Glutamatergic neuron (in vitro differentiated cells): ENCODE measurements around the gene CCDC178. TPM values are rescaled to one million over a fixed set of nuclear protein-coding genes. Genes with fewer than 3 reads are reported as not detected.
A peak's percentile ranks its signal among the peaks of the same experiment; 100 is the strongest.

Experiments
- DNase-seq: peaks from one replicate; pipeline ENCODE4 v3.0.0; 2022
- H3K27ac Mint-ChIP-seq: one replicate; pipeline ENCODE4 v1.8.0; 2020; ENCODE audit warnings: mild to moderate bottlenecking, mixed read lengths, inconsistent platforms; ENCODE audit not compliant: unreplicated experiment
- H3K27me3 Mint-ChIP-seq: one replicate; pipeline ENCODE4 v1.8.0; 2020; ENCODE audit warnings: mild to moderate bottlenecking, moderate library complexity, mixed read lengths, inconsistent platforms; ENCODE audit not compliant: unreplicated experiment
- H3K36me3 Mint-ChIP-seq: one replicate; pipeline ENCODE4 v1.8.0; 2020; ENCODE audit warnings: mild to moderate bottlenecking, mixed read lengths, inconsistent platforms; ENCODE audit not compliant: unreplicated experiment
- H3K4me1 Mint-ChIP-seq: one replicate; pipeline ENCODE4 v1.8.0; 2020; ENCODE audit warnings: mild to moderate bottlenecking, low read depth, mixed read lengths, inconsistent platforms; ENCODE audit not compliant: unreplicated experiment
- H3K4me3 Mint-ChIP-seq: one replicate; pipeline ENCODE4 v1.8.0; 2020; ENCODE audit warnings: mild to moderate bottlenecking, mixed read lengths, inconsistent platforms; ENCODE audit not compliant: unreplicated experiment
- H3K9me3 Mint-ChIP-seq: one replicate; pipeline ENCODE4 v1.8.0; 2020; ENCODE audit warnings: mild to moderate bottlenecking, moderate library complexity, mixed read lengths, inconsistent platforms; ENCODE audit not compliant: unreplicated experiment
- total RNA-seq: library from RNA; stranded (reverse); fragmentation: NEBNext Ultra II Directional; extraction: Animal tissue kit (Norgen Biotek cat#: 25700); gene quantifications from one replicate; pipeline ENCODE4 v1.2.1, GENCODE V29; 2021; ENCODE audit not compliant: unreplicated experiment
- TF ChIP-seq, protein P1 (sequence below): fragments of 200-600 bp; sonication (generic); IDR thresholded peaks from one replicate; pipeline ENCODE4 v1.5.0; 2021; ENCODE audit not compliant: partially characterized antibody, unreplicated experiment

CCDC178 gene
- total RNA-seq, 1 donor from 2014 or later: not detected

DNA sequence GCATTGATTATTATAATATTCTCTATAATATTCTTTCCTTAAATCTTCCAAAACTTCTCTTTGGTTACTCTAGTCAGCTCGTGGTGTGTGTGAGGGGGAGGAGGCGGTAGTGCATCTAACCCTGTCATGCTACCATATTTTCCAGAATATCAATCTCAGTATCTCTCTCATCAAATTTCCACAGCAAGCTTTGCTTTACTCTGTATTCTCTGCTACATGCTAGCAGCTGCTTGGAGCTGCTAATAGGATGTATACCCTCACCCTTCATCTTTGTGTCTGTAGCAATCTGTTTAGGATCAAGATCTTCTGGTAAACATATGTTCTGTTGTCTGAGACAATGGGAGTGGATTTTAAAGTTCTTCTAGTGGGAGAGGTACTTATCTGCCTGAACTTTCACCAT is 363.9 kb downstream of the CCDC178 start:
- Mint-ChIP-seq H3K27me3 (no peaks in the 10 kb centered on the region), H3K4me3 (no peak overlapping the region), H3K9me3 (peaks cover 6% of the 10 kb centered on the region), H3K36me3 (no peaks in the 10 kb centered on the region), H3K27ac (peak overlapping the region; percentile 63), H3K4me1 (peaks cover 4% of the 10 kb centered on the region)
- TF ChIP-seq, protein P1, sequence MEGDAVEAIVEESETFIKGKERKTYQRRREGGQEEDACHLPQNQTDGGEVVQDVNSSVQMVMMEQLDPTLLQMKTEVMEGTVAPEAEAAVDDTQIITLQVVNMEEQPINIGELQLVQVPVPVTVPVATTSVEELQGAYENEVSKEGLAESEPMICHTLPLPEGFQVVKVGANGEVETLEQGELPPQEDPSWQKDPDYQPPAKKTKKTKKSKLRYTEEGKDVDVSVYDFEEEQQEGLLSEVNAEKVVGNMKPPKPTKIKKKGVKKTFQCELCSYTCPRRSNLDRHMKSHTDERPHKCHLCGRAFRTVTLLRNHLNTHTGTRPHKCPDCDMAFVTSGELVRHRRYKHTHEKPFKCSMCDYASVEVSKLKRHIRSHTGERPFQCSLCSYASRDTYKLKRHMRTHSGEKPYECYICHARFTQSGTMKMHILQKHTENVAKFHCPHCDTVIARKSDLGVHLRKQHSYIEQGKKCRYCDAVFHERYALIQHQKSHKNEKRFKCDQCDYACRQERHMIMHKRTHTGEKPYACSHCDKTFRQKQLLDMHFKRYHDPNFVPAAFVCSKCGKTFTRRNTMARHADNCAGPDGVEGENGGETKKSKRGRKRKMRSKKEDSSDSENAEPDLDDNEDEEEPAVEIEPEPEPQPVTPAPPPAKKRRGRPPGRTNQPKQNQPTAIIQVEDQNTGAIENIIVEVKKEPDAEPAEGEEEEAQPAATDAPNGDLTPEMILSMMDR: no peak
- DNase-seq: no peak

DNA sequence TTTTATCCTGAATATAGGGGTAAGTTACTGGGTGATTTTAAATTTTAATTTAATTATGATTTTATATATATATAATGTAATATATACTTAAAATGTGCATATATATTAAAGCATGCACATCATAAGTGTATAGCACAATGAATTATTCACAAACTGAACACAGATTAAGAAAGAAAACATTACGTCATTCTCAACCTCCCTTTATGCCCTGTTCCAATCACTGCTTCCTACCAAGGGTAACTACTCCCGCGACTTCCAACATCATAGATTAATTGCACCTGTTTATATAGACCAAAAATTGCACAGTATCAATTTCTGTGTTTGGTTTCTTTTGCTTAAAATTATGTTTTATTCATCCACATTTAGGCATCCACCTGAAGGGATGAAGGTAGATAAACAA is 366.4 kb downstream of the CCDC178 start:
- H3K36me3 Mint-ChIP-seq: no peaks in the 10 kb centered on the region
- TF ChIP-seq, protein P1: no peak
- H3K4me1 Mint-ChIP-seq: peaks cover 4% of the 10 kb centered on the region
- no peaks in the 10 kb centered on the region for H3K27me3 Mint-ChIP-seq
- no peak overlapping the region for H3K4me3 Mint-ChIP-seq
- H3K9me3 Mint-ChIP-seq: peaks cover 6% of the 10 kb centered on the region
- no peak for DNase-seq
- H3K27ac Mint-ChIP-seq: no peak overlapping the region

DNA sequence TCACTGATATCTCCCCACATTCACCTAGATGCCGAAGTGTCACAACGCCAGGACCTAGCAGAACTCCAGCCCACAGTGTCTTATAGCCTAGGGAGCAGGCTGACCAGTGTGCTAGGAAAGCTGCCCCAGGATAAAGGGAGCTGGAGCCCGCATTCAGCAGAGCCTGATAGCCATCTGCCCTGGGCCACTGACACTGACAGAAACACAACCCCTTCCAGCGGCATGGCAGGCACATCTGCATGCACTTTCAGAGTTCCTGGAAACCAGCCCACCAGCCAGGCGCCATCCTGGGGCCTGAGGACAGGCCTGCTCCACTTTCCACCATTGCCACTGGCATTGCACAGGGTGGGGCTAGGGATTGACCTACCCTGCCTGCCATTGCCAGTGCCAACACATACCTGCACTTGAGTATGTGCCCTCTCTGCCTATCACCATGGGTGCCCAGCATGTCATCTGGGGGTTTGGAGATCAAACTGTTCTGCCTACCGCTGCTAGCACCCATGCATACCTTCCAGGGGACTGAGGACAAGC is 377.6 kb downstream of the CCDC178 start:
- H3K4me1 Mint-ChIP-seq: no peaks in the 10 kb centered on the region
- H3K9me3 Mint-ChIP-seq: peaks cover 4% of the 10 kb centered on the region
- H3K27ac Mint-ChIP-seq: no peak overlapping the region
- TF ChIP-seq, protein P1: no peak
- H3K27me3 Mint-ChIP-seq: no peaks in the 10 kb centered on the region
- no peak overlapping the region for H3K4me3 Mint-ChIP-seq
- DNase-seq: no peak
- H3K36me3 Mint-ChIP-seq: no peaks in the 10 kb centered on the region

DNA sequence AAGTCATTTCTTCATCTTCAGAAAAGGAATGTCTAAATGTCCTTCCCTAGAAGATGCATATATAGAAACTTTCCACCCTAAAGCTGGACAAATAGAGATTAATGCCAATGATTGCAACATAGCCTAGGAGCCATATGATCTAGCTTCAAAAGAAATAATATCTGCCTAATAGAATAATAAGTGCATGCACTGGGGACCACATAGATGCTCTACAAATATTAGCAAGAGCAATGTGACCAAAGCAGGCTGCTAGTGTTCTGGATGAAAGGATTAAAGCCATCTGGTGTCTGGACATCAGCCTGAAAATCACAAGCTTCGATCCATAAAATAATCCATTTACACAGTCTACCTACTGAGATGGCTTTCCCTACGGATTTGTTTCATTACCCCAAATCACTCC is 387.6 kb downstream of the CCDC178 start:
- Mint-ChIP-seq H3K27ac (peak overlapping the region; percentile 34), H3K4me1 (no peaks in the 10 kb centered on the region), H3K4me3 (no peak overlapping the region), H3K9me3 (no peaks in the 10 kb centered on the region), H3K36me3 (no peaks in the 10 kb centered on the region), H3K27me3 (no peaks in the 10 kb centered on the region)
- TF ChIP-seq, protein P1: no peak
- no peak for DNase-seq

DNA sequence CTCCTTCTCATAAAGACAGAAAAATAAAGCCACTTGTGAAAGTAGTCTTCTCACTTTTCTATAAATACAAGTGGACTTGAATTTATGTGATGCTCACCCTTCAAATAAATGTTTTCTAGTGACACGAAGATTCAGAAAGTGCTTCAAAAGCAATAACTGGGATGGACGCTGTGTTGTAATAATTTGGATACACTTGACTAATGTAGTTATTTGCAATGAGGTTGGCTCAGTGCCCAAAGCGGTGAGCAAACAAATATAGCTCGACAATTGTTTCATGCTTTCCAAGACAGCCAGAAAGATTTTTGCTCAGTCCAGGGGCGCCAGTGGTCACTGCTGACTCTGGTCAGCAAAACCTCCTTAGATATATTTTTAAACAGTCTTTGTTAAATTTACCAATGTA is 389.1 kb downstream of the CCDC178 start:
- DNase-seq: no peak
- H3K27me3 Mint-ChIP-seq: no peaks in the 10 kb centered on the region
- H3K36me3 Mint-ChIP-seq: no peaks in the 10 kb centered on the region
- H3K9me3 Mint-ChIP-seq: no peaks in the 10 kb centered on the region
- H3K27ac Mint-ChIP-seq: no peak overlapping the region
- TF ChIP-seq, protein P1: no peak
- no peaks in the 10 kb centered on the region for H3K4me1 Mint-ChIP-seq
- no peak overlapping the region for H3K4me3 Mint-ChIP-seq
